Endothelial cell (in vitro differentiated cells): ENCODE data around the gene ARID3C. TPM values are rescaled to one million over a fixed set of nuclear protein-coding genes. Genes with fewer than 3 reads are reported as not detected.
A peak's percentile ranks its signal among the peaks of the same experiment; 100 is the strongest.

Experiments
- DNase-seq: peaks from one replicate; pipeline ENCODE4 v3.0.0; 2021; ENCODE audit warnings: low spot score
- H3K27ac Mint-ChIP-seq: one replicate; pipeline ENCODE4 v1.8.0; 2021; ENCODE audit warnings: mixed read lengths, inconsistent platforms; ENCODE audit not compliant: unreplicated experiment
- H3K27me3 Mint-ChIP-seq: one replicate; pipeline ENCODE4 v1.8.0; 2021; ENCODE audit warnings: mild to moderate bottlenecking, moderate library complexity, mixed read lengths, inconsistent platforms; ENCODE audit not compliant: unreplicated experiment
- H3K36me3 Mint-ChIP-seq: one replicate; pipeline ENCODE4 v1.8.0; 2021; ENCODE audit warnings: mild to moderate bottlenecking, low read depth, mixed read lengths, inconsistent platforms; ENCODE audit not compliant: unreplicated experiment
- H3K4me1 Mint-ChIP-seq: one replicate; pipeline ENCODE4 v1.8.0; 2021; ENCODE audit warnings: mild to moderate bottlenecking, mixed read lengths, inconsistent platforms; ENCODE audit not compliant: unreplicated experiment
- H3K4me3 Mint-ChIP-seq: one replicate; pipeline ENCODE4 v1.8.0; 2021; ENCODE audit warnings: mild to moderate bottlenecking, mixed read lengths, inconsistent platforms; ENCODE audit not compliant: unreplicated experiment
- H3K9me3 Mint-ChIP-seq: one replicate; pipeline ENCODE4 v1.8.0; 2021; ENCODE audit warnings: mixed read lengths, inconsistent platforms; ENCODE audit not compliant: unreplicated experiment
- total RNA-seq: library from RNA; stranded (reverse); fragmentation: NEBNext Ultra II Directional; extraction: Animal tissue kit (Norgen Biotek cat#: 25700); gene quantifications from one replicate; pipeline ENCODE4 v1.2.1, GENCODE V29; 2021; ENCODE audit not compliant: unreplicated experiment
- TF ChIP-seq, protein P1 (sequence below): fragments of 200-600 bp; sonication (generic); IDR thresholded peaks from one replicate; pipeline ENCODE4 v1.5.0; 2021; ENCODE audit warnings: antibody characterized with exemption; ENCODE audit not compliant: unreplicated experiment

ARID3C gene
- total RNA-seq, 1 donor from 2014 or later, result not detected

GRCh38 chr9:34591917-34592866 lies 36.7 kb downstream of the ARID3C start:
- Mint-ChIP-seq H3K27me3 (peaks cover 34% of the 10 kb centered on the region), H3K9me3 (no peaks in the 10 kb centered on the region), H3K36me3 (peaks cover 14% of the 10 kb centered on the region), H3K27ac (no peak overlapping the region), H3K4me3 (peak overlapping the region; percentile 29), H3K4me1 (peaks cover 21% of the 10 kb centered on the region)
- TF ChIP-seq, protein P1, sequence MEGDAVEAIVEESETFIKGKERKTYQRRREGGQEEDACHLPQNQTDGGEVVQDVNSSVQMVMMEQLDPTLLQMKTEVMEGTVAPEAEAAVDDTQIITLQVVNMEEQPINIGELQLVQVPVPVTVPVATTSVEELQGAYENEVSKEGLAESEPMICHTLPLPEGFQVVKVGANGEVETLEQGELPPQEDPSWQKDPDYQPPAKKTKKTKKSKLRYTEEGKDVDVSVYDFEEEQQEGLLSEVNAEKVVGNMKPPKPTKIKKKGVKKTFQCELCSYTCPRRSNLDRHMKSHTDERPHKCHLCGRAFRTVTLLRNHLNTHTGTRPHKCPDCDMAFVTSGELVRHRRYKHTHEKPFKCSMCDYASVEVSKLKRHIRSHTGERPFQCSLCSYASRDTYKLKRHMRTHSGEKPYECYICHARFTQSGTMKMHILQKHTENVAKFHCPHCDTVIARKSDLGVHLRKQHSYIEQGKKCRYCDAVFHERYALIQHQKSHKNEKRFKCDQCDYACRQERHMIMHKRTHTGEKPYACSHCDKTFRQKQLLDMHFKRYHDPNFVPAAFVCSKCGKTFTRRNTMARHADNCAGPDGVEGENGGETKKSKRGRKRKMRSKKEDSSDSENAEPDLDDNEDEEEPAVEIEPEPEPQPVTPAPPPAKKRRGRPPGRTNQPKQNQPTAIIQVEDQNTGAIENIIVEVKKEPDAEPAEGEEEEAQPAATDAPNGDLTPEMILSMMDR, result no peak
- DNase-seq, result no peak

- Mint-ChIP-seq H3K27ac (no peak overlapping the region), H3K36me3 (peaks cover 14% of the 10 kb centered on the region), H3K27me3 (peaks cover 41% of the 10 kb centered on the region), H3K4me1 (peaks cover 21% of the 10 kb centered on the region), H3K9me3 (no peaks in the 10 kb centered on the region), H3K4me3 (no peak overlapping the region)
- DNase-seq, result peak; percentile 96
- TF ChIP-seq, protein P1, result peak; percentile 90
Observed at GRCh38 chr9:34591248-34591916, 37.5 kb downstream of the ARID3C start.

DNA sequence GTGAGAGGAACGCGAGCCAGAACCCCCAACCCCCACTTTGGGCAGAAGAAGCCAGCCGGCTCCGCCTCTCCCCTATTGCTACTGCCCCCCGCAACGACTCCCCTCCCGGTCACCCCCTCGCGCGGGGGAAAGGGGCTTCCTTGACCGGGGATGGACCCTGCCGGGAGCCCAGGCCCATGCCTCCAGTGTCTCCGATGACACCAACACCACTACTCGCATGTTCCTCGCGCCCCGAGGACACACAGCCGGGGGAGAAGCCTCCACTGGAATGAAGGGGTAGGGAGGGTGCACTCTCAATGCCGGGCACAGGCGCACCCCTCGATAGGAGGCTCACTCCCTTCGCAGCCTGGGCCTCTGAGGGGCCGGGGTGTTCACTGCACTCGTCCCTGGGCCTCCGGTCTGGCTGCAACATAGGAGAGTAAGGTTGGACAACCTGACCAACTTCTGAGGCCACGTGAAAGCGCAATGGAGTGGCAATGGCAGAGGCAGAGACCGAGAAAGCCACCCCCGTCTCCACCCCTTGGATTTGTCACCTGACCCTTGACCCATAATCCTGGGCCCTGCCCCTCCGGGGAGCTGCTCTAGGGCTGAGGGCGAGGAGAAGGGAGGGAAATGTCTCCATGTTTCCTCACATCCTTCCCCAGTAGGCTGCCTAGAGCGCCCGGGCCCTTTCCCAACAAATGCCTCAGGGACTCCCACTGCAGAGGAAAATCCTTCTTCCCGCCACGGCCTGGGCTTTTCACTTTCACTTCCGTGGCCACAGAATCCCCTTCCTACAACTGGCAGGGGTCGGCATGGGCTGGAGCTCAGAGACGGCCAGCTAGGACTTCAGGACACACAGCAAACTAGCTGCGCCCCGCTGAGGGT lies 38.3 kb downstream of the ARID3C start:
- TF ChIP-seq, protein P1, result no peak
- Mint-ChIP-seq H3K4me1 (peaks cover 17% of the 10 kb centered on the region), H3K4me3 (peak overlapping the region; percentile 47), H3K27ac (no peak overlapping the region), H3K36me3 (peaks cover 14% of the 10 kb centered on the region), H3K27me3 (peaks cover 41% of the 10 kb centered on the region), H3K9me3 (no peaks in the 10 kb centered on the region)
- no peak for DNase-seq

DNA sequence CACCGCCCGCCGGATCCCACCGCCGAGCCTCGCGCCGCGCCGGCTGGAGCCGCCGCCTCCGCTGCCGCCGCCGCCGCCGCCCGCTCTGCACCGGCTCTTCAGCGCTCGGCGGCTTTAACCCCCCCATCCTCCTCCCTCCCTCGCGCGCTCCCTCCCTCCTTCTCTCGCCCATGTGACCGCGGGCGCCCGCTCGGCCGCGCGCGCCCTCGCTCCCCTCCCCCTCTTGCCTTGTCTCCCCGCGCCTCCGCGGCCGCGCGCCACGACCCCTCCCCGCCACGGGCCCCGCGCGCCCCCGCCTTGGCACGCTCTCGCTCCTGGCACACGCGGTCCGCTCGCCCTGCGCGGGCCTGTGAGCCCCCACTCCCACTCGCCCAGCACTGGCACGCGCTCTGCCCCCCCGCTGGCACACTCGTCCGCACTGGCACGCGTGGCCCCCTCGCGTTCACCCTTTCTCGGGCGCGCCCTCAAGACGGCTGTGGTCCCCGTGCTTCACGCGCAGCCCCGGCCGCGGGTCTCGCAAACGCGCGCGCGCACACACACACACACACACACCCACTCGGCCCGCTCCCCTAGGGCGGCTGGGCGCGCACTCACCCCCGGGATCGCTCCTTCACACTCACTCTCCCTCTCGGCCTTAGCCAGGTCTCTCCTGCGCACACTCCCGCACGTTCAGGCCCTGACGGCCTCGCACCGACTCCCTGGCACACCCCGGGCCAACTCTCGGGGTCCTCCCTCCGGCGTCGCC lies 39.1 kb downstream of the ARID3C start, which contains the start of gene CNTFR:
CNTFR (minus strand) TSS at position 89 of the 745 bp plus-strand sequence. CDS start 20,743 bp downstream, outside the sequence.
- peaks cover 43% of the 10 kb centered on the region for H3K27me3 Mint-ChIP-seq
- H3K27ac Mint-ChIP-seq, result no peak within 1 kb of the TSS
- DNase-seq, result peak; percentile 40
- H3K9me3 Mint-ChIP-seq, result no peaks in the 10 kb centered on the region
- peaks cover 14% of the 10 kb centered on the region for H3K36me3 Mint-ChIP-seq
- peaks cover 17% of the 10 kb centered on the region for H3K4me1 Mint-ChIP-seq
- TF ChIP-seq, protein P1, result no peak
- H3K4me3 Mint-ChIP-seq, result peak within 1 kb of the TSS; percentile 65
